HG02678 (cell line): Measurements from ENCODE around the gene SERPINB12.
A peak's percentile ranks its signal among the peaks of the same experiment; 100 is the strongest.

Source experiments
- ATAC-seq: cut with Tn5 transposase; IDR thresholded peaks from one replicate; pipeline ENCODE4 v1.9.1; 2021; ENCODE audit warnings: mild to moderate bottlenecking, moderate library complexity; ENCODE audit not compliant: unreplicated experiment

SERPINB12 gene

GRCh38 chr18:63542069-63542468 is at the start of gene SERPINB12:
TSS of gene SERPINB12 (plus strand) at chr18:63542369. CDS start at chr18:63556160, 13,791 bp downstream.
- no peak for ATAC-seq

DNA sequence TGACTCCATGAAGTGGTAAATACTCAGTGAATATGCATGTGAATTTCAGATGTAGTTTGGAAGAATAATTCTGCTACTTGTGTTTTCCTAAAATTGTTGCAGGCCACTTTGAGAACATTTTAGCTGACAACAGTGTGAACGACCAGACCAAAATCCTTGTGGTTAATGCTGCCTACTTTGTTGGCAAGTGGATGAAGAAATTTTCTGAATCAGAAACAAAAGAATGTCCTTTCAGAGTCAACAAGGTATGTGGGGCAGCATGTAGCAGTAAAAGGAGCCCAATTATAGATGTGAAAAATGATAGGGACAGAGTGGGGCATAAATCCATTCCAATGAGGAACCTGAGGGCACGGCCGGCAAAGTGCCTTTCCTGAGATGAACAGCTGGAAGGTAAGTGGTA is 49.3 kb upstream of the SERPINB12 start:
- ATAC-seq = no peak

DNA sequence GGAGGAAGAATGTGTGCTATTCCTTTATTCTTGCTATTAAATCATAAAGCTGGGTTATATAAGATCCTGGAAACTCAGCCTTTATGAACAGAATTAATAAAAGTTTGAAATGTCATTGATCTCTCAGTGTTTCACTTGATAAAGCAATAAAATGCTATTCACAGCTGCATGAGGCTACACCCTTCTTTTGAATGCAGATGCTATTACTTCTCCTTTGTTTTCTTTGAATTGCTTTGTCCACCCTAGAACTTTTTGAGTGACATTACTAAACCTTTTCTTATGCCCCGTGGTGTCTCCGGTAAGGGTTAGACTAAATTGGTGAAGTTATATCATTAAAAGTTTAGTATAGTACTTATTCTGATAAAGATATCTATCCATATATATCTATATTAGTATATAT is 46.5 kb upstream of the SERPINB12 start:
- no peak for ATAC-seq

GRCh38 chr18:63505566-63506335 is 36.4 kb upstream of the SERPINB12 start:
- peak; percentile 44 for ATAC-seq

DNA sequence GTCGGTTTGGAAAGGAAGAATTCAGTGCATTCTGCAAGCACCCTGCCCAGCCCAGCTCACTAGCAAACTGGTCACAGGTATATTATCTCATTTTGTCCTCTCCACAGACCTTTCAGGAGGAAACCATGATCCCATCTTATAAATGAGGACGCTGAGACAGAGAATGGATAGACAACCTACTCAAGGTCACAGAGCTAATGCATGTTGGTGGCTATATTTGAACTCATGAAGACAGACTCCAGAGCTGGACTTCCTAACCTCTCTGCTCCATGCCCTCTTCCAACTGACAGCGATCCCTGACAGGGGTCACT is 35.9 kb upstream of the SERPINB12 start:
- ATAC-seq = no peak

GRCh38 chr18:63508596-63508995 is 33.6 kb upstream of the SERPINB12 start:
- no peak for ATAC-seq

DNA sequence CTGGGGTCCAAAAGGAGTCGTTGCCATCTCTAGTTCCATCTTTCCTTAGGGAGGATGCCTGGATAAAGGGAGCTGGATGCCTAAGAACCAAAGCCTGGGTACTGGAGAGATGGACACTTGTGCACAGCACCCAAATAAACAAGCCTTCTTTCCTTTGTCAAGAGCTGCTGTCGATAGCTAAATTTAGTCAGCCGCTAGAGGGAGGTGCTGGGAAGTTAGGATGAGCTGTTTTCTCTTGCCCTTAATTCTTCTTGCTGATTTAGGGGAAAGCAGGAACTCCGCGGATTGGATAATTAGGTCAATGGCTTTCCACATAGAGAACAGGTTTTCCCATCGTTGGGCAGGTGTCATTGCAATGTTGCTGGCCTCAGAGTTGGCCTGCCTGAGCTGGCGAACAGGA is 30.9 kb upstream of the SERPINB12 start:
- no peak for ATAC-seq

GRCh38 chr18:63514326-63514725 is 27.8 kb upstream of the SERPINB12 start:
- ATAC-seq = no peak

- no peak for ATAC-seq
Measured at GRCh38 chr18:63514888-63515678, 27.1 kb upstream of the SERPINB12 start.

- ATAC-seq = no peak
Measured at GRCh38 chr18:63515801-63516200, 26.4 kb upstream of the SERPINB12 start.

- peak; percentile 97 for ATAC-seq
Measured at GRCh38 chr18:63518178-63519012, 23.8 kb upstream of the SERPINB12 start.

DNA sequence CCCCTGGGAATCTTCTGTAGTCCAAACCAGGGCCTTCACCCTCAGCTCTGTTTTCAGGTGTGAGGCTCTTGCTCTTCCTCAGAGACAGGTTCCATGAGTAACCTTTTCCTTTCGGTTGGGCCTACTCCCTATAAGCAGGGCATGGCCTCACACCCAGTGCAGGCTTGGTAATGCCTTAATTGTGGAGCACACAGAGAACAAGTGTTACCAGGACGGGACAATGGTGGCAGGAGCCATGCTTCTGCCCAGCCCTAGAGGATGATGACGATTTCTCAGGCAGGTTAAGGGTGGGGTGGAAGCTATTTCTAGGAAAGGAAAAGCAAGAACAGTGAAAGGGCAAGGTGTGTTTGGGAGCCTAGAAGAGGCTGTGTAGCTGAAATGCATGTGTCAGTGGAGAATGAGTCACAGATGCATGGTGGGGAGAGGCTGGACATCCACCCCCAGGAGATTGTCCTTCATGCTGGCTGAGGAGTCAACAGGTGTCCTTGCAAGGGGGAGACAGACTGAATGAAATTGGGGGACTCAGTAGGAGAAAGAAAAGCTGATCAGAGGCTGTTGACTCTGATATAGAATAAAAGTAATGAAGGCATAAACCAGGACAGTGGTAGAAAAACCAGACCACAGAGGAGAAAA is 22.0 kb upstream of the SERPINB12 start:
- ATAC-seq = no peak

DNA sequence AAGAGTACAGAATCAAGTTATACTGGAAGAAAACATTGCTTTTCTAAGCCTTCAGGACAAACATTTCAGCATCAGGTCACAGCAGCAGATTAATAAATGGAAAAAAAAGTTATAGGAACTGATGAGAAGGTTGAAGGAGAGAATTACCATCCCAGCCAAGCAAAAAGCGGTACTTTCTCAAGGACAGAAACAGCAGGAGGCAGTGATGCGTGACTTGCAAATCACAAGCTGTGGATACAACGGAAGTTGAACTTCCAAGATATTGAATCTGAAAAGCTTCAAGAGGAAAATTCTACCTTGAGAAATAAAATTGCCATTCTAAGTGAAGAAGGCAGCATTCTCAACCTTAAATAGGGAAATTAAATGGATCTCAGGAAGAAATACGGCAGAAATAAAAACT is 18.5 kb upstream of the SERPINB12 start:
- no peak for ATAC-seq

GRCh38 chr18:63527251-63527650 is 14.9 kb upstream of the SERPINB12 start:
- ATAC-seq = no peak

GRCh38 chr18:63528863-63529492 is 13.2 kb upstream of the SERPINB12 start:
- ATAC-seq = no peak

DNA sequence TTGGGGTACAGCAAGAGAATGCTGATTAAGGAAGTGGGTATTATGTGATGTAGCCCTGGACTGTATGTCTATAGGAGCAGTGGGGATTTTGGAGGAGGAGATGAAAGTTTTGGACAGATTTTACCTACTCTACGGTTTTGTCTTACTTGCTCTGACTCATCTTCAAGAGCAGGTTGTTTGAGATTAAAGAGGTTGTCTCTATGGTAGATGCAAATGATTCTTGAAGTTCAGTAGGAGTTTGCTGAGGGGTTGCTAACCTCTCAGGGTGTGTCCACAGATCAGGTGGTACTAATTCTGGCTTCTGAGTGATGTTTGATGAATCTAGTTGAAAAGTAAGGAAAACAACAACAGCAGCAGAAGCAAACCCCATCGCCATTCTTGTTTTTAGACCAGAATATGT is 9.7 kb upstream of the SERPINB12 start:
- ATAC-seq = no peak

DNA sequence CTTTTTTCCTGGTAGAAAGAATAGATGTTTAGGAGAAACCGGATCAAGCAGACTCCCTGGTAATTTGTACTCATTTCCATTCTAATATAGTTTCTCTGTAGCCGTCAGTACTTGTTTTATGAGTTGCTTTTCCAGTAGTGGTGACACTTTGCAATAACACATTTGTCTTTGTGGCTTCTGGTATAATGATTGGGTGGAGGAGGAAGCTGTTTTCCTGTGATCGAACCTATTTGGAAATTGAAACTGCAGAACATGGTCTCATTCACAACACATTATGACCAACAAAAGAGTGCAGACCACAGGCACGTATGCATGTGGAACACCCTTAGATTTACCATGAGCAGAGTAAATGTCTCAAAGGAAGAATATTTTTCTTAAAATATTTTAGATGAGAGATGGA is 7.6 kb upstream of the SERPINB12 start:
- ATAC-seq = no peak

DNA sequence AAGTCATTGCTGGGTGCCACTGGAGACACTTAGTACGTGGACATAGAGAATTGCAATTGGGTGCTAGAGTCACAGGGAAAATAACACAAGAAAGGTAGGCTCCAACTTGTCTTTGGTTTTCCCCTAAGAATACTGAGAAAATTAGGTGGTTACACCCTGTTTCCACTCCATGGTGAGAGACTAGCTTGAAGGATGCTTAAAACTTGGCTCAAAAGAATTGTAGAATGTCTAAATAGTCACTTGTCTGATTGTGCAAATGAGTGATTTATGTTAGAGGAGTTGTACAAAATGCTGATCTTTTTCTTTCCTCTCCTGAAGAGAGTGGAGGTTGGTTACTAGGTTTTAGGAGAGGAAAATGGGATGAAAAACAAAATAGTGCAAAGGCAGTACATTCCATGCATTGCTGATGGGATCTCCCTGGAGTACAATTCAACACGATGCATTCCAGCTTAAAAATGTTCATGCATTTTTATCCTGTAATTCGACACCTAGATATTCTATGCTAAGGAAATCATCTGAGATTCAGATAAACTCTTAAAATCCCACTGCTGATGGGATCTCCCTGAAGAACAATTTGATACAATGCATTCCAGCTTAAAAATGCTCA is 2.2 kb upstream of the SERPINB12 start:
- ATAC-seq = no peak

GRCh38 chr18:63544017-63544416 is 1.8 kb downstream of the SERPINB12 start:
- no peak for ATAC-seq

DNA sequence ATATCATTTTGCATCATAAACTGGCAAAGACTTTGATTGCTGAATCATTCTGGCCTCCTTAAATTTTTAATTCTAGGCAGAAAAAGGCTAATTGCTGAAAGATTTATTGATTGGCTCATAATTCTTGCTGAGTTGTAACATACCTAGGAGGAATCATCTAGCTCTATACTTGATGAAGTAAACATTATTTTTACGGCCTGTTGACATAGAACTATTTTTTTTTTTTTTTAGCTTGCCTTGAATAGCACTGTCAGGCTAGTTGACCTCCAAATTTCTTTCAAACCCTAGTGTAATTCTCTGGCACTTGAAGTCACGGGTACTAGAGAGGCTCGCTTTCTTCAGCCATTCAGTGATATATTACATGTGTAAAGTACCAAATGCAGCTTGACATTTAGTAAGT is 2.8 kb downstream of the SERPINB12 start:
- ATAC-seq = no peak
